GM23338 (cell line): ENCODE data around the gene CARF.

Source experiments
- TF ChIP-seq, protein P1 (sequence below), 2 experiments: fragments of 200-600 bp in 1 of 2; sonication (generic) in 1 of 2; conservative IDR thresholded peaks; 2 replicates each; pipeline versions ENCODE4 v1.5.1 to v1.6.1; 2016 to 2017; ENCODE audit warnings: antibody characterized with exemption in 2 of 2, low read depth in 2 of 2, mild to moderate bottlenecking in 2 of 2, moderate library complexity in 1 of 2
- TF ChIP-seq, protein P2 (sequence below): IDR thresholded peaks from one replicate; pipeline ENCODE4 v1.6.1; 2018; ENCODE audit warnings: antibody characterized with exemption; ENCODE audit not compliant: unreplicated experiment

DNA sequence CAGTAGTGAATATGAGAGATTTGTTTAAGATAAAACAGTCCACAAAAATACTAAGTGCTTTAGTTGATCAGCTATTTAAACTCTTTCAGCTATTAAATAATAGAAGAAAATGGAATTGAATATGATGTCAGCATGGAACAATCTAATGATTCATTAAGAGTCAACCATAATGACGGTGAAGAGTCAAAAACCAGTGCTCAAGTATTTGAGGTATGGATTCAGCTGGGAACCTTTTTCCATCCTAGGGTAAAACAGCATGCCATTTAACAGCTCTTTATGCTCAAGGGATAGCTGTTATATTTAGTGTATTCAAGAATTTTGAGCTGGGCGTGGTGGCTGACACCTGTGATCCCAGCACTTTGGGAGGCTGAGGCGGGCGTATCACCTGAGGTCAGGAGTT, 29.7 kb downstream of the CARF start:
- TF ChIP-seq, protein P1, sequence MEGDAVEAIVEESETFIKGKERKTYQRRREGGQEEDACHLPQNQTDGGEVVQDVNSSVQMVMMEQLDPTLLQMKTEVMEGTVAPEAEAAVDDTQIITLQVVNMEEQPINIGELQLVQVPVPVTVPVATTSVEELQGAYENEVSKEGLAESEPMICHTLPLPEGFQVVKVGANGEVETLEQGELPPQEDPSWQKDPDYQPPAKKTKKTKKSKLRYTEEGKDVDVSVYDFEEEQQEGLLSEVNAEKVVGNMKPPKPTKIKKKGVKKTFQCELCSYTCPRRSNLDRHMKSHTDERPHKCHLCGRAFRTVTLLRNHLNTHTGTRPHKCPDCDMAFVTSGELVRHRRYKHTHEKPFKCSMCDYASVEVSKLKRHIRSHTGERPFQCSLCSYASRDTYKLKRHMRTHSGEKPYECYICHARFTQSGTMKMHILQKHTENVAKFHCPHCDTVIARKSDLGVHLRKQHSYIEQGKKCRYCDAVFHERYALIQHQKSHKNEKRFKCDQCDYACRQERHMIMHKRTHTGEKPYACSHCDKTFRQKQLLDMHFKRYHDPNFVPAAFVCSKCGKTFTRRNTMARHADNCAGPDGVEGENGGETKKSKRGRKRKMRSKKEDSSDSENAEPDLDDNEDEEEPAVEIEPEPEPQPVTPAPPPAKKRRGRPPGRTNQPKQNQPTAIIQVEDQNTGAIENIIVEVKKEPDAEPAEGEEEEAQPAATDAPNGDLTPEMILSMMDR (conservative IDR thresholded peaks at IDR 0.05; ENCODE audit: low read depth in 2 of 2), result no peak
- TF ChIP-seq, protein P2, sequence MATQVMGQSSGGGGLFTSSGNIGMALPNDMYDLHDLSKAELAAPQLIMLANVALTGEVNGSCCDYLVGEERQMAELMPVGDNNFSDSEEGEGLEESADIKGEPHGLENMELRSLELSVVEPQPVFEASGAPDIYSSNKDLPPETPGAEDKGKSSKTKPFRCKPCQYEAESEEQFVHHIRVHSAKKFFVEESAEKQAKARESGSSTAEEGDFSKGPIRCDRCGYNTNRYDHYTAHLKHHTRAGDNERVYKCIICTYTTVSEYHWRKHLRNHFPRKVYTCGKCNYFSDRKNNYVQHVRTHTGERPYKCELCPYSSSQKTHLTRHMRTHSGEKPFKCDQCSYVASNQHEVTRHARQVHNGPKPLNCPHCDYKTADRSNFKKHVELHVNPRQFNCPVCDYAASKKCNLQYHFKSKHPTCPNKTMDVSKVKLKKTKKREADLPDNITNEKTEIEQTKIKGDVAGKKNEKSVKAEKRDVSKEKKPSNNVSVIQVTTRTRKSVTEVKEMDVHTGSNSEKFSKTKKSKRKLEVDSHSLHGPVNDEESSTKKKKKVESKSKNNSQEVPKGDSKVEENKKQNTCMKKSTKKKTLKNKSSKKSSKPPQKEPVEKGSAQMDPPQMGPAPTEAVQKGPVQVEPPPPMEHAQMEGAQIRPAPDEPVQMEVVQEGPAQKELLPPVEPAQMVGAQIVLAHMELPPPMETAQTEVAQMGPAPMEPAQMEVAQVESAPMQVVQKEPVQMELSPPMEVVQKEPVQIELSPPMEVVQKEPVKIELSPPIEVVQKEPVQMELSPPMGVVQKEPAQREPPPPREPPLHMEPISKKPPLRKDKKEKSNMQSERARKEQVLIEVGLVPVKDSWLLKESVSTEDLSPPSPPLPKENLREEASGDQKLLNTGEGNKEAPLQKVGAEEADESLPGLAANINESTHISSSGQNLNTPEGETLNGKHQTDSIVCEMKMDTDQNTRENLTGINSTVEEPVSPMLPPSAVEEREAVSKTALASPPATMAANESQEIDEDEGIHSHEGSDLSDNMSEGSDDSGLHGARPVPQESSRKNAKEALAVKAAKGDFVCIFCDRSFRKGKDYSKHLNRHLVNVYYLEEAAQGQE, result no peak
